Gastroesophageal sphincter (tissue), 4 donors: ENCODE results near the gene NTMT2. TPM values are rescaled to one million over a fixed set of nuclear protein-coding genes. Genes with fewer than 3 reads are reported as not detected.

ENCODE experiments used
- ATAC-seq: fragments of 150-250 bp; one replicate; pipeline ENCODE4 v1.9.1; 2016; ENCODE audit warnings: mild to moderate bottlenecking, moderate library complexity
- H3K27ac ChIP-seq, 4 donors: fragments of 200-600 bp; sonication (generic) in 3 of 4; 1 replicate in 3 of 4; 2 replicates in 1 of 4; pipeline ENCODE4 v1.5.1; 2016 to 2019
- H3K27me3 ChIP-seq: fragments of 200-600 bp; sonication (generic); one replicate; pipeline ENCODE4 v1.5.1; 2019
- H3K36me3 ChIP-seq, 2 donors: fragments of 200-600 bp; sonication (generic); one replicate each; pipeline ENCODE4 v1.5.1; 2019; ENCODE audit warnings: control low read depth in 1 of 2
- H3K4me1 ChIP-seq, 3 donors: fragments of 200-600 bp; sonication (generic); 1 replicate in 2 of 3; 2 replicates in 1 of 3; pipeline ENCODE4 v1.5.1; 2016 to 2019; ENCODE audit warnings: control low read depth in 2 of 3
- H3K4me3 ChIP-seq, 2 donors: fragments of 200-600 bp; sonication (generic); one replicate each; pipeline ENCODE4 v1.5.1; 2019; ENCODE audit warnings: mild to moderate bottlenecking in 1 of 2, moderate library complexity in 1 of 2
- H3K9me3 ChIP-seq, 3 donors: fragments of 200-600 bp; sonication (generic); one replicate each; pipeline ENCODE4 v1.5.1; 2017 to 2019; ENCODE audit warnings: control low read depth in 2 of 3
- EP300 ChIP-seq: sonication (generic); formaldehyde crosslinking; IDR thresholded peaks from one replicate; pipeline ENCODE4 v1.6.1; 2017; ENCODE audit warnings: antibody characterized with exemption, mild to moderate bottlenecking
- POLR2A ChIP-seq, 2 donors: fragments of 450-650 bp; IDR thresholded peaks; one replicate each; pipeline ENCODE4 v1.6.1; 2017; ENCODE audit warnings: antibody characterized with exemption in 2 of 2, mild to moderate bottlenecking in 2 of 2, moderate library complexity in 1 of 2
- POLR2AphosphoS5 ChIP-seq: sonication (generic); formaldehyde crosslinking; IDR thresholded peaks from one replicate; pipeline ENCODE4 v1.6.1; 2017; ENCODE audit warnings: antibody characterized with exemption
- whole genome bisulfite sequencing, 2 donors: methylation state at CpG; one replicate each; pipeline ENCODE4 v1.1.5; 2018; ENCODE audit warnings: low coverage in 1 of 2; 5-methylcytosine and 5-hydroxymethylcytosine counted together
- total RNA-seq, 4 donors: library from RNA; depleted of rRNA; stranded (reverse); fragments of >200 nt; gene quantifications; one replicate each; pipeline ENCODE4 v1.1.0, GENCODE V29; 2016
- TF ChIP-seq, protein P1 (sequence below), 4 experiments: fragments of 200-600 bp in 2 of 4; fragments of 450-650 bp in 2 of 4; sonication (generic) in 1 of 4; IDR thresholded peaks; one replicate each; pipeline ENCODE4 v1.5.1; 2017 to 2019; ENCODE audit warnings: antibody characterized with exemption in 4 of 4, mild to moderate bottlenecking in 2 of 4, moderate library complexity in 2 of 4

NTMT2 gene
- total RNA-seq, 4 donors from 2014 or later = not detected

GRCh38 chr1:170196490-170197236 is 50.9 kb downstream of the NTMT2 start:
- Histone ChIP-seq H3K27me3 (no peaks in the 10 kb centered on the region), H3K27ac (no peak overlapping the region), H3K4me3 (no peak overlapping the region), H3K4me1 (peaks cover 0 to 16% (median 0%) of the 10 kb centered on the region in 3 donors), H3K36me3 (no peaks in the 10 kb centered on the region), H3K9me3 (no peaks in the 10 kb centered on the region)
- ATAC-seq = peak; percentile 31
- TF ChIP-seq, protein P1, sequence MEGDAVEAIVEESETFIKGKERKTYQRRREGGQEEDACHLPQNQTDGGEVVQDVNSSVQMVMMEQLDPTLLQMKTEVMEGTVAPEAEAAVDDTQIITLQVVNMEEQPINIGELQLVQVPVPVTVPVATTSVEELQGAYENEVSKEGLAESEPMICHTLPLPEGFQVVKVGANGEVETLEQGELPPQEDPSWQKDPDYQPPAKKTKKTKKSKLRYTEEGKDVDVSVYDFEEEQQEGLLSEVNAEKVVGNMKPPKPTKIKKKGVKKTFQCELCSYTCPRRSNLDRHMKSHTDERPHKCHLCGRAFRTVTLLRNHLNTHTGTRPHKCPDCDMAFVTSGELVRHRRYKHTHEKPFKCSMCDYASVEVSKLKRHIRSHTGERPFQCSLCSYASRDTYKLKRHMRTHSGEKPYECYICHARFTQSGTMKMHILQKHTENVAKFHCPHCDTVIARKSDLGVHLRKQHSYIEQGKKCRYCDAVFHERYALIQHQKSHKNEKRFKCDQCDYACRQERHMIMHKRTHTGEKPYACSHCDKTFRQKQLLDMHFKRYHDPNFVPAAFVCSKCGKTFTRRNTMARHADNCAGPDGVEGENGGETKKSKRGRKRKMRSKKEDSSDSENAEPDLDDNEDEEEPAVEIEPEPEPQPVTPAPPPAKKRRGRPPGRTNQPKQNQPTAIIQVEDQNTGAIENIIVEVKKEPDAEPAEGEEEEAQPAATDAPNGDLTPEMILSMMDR (IDR thresholded peaks at IDR 0.05) = no peak
- TF ChIP-seq POLR2AphosphoS5 = no peak
- no peak for TF ChIP-seq POLR2A (IDR thresholded peaks at IDR 0.05)
- no peak for TF ChIP-seq EP300
- WGBS, 2 donors = 49 to 57% methylated on average over 2 of the region's 2 CpGs

GRCh38 chr1:170198090-170198489 is 52.3 kb downstream of the NTMT2 start:
- H3K27ac ChIP-seq = no peak overlapping the region
- H3K36me3 ChIP-seq = no peaks in the 10 kb centered on the region
- TF ChIP-seq POLR2A (IDR thresholded peaks at IDR 0.05) (no peak), POLR2AphosphoS5 (no peak), EP300 (no peak)
- TF ChIP-seq, protein P1 (IDR thresholded peaks at IDR 0.05) = no peak
- no peak for ATAC-seq
- no peaks in the 10 kb centered on the region for H3K27me3 ChIP-seq
- no peak overlapping the region for H3K4me3 ChIP-seq
- peaks cover 0 to 16% (median 0%) of the 10 kb centered on the region in 3 donors for H3K4me1 ChIP-seq
- WGBS, 2 donors = 83 to 100% methylated on average over 1 of the region's 1 CpG
- no peaks in the 10 kb centered on the region for H3K9me3 ChIP-seq

DNA sequence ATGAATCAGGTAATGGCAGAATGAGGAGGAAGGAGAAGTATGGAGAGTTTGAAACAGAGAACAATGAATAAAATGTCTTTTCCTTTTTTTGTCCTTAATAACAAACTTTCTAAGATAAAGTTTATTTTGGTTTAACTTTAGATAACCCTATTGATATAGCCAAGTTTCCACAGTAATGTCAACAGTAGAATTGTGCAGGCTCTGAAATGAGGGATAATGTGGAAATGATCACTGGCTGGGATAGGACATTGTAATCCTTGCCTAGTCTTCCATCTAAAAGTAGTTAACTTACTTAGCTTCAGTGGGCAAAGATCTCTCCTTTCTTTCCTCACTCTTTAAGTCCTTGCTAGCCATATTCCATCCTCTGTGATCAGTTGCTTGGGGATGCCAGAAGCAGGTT is 52.8 kb downstream of the NTMT2 start:
- peaks cover 0 to 16% (median 0%) of the 10 kb centered on the region in 3 donors for H3K4me1 ChIP-seq
- no peaks in the 10 kb centered on the region for H3K27me3 ChIP-seq
- H3K36me3 ChIP-seq = no peaks in the 10 kb centered on the region
- ATAC-seq = no peak
- no peak overlapping the region for H3K4me3 ChIP-seq
- no peaks in the 10 kb centered on the region for H3K9me3 ChIP-seq
- H3K27ac ChIP-seq = no peak overlapping the region
- TF ChIP-seq EP300 (no peak), POLR2AphosphoS5 (no peak), POLR2A (IDR thresholded peaks at IDR 0.05) (no peak)
- TF ChIP-seq, protein P1 (IDR thresholded peaks at IDR 0.05) = no peak

DNA sequence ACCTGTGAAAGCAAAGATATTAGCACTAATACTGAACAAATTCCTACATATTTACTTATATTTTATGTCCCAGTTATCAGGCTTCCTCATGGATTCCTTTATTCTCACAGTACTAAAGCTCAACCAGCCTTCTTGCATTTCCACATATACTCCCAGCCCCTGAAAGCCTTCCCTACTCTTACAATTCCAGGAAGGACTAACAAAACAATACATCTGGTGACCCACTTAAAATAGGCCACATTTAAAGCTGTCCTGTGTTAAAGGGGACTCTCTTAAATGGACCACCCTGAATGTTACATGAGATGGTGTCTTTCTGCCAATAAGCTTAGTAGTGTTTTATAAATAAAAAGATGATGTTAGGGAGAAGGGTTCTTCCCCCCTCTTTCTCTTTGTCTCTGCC is 54.4 kb downstream of the NTMT2 start:
- Histone ChIP-seq H3K36me3 (no peaks in the 10 kb centered on the region), H3K27me3 (no peaks in the 10 kb centered on the region), H3K9me3 (no peaks in the 10 kb centered on the region), H3K27ac (peak overlapping the region in 3 of 4 donors; percentile 34 to 48 (median 44)), H3K4me3 (no peak overlapping the region), H3K4me1 (peaks cover 0 to 16% (median 0%) of the 10 kb centered on the region in 3 donors)
- TF ChIP-seq POLR2A (IDR thresholded peaks at IDR 0.05) (no peak), EP300 (no peak), POLR2AphosphoS5 (no peak)
- TF ChIP-seq, protein P1 (IDR thresholded peaks at IDR 0.05) = no peak
- ATAC-seq = no peak
